CD4-positive, CD25-positive, alpha-beta regulatory T cell (primary cell): ENCODE measurements around the gene ATP2B2. TPM values are rescaled to one million over a fixed set of nuclear protein-coding genes. Genes with fewer than 3 reads are reported as not detected.

ENCODE experiments used
- ATAC-seq, 2 donors: fragments of 150-1000 bp; cut with Tn5 transposase; one replicate each; pipeline ENCODE4 v1.10.0; 2021; ENCODE audit warnings: low read depth in 2 of 2, moderate number of reproducible peaks in 2 of 2, moderate library complexity in 1 of 2
- DNase-seq, 3 donors: peaks; one replicate each; pipeline versions ENCODE4 v3.0.0 to v3.0.0-alpha.2; 2012 to 2022; ENCODE audit warnings: mixed read lengths in 1 of 3
- H3K27ac ChIP-seq: one replicate; pipeline ENCODE4 v1.7.0; 2013; ENCODE audit warnings: mild to moderate bottlenecking, low read length; ENCODE audit not compliant: insufficient read depth, poor library complexity, severe bottlenecking
- H3K27me3 ChIP-seq: one replicate; pipeline ENCODE4 v1.7.0; 2013; ENCODE audit warnings: low read length; ENCODE audit not compliant: control insufficient read depth, insufficient read depth
- H3K36me3 ChIP-seq: one replicate; pipeline ENCODE4 v1.7.0; 2013; ENCODE audit warnings: mild to moderate bottlenecking, low read length, moderate library complexity; ENCODE audit not compliant: control insufficient read depth, insufficient read depth
- H3K4me1 ChIP-seq: 2 replicates; pipeline ENCODE4 v1.7.0; 2013; ENCODE audit warnings: mild to moderate bottlenecking, low read length; ENCODE audit not compliant: insufficient read depth, control insufficient read depth, poor library complexity, severe bottlenecking
- H3K4me3 ChIP-seq: one replicate; pipeline ENCODE4 v1.7.0; 2013; ENCODE audit warnings: low read depth, mild to moderate bottlenecking, low read length, moderate library complexity
- H3K9me3 ChIP-seq, 2 experiments: 1 replicate in 1 of 2; 2 replicates in 1 of 2; pipeline ENCODE4 v1.7.0; 2013; ENCODE audit warnings: low read length in 2 of 2, mild to moderate bottlenecking in 1 of 2, moderate library complexity in 1 of 2; ENCODE audit not compliant: control insufficient read depth in 2 of 2
- H3K27ac Mint-ChIP-seq, 3 donors: one replicate each; pipeline ENCODE4 v1.8.0; 2020 to 2022; ENCODE audit warnings: mild to moderate bottlenecking in 3 of 3, mixed read lengths in 3 of 3, moderate library complexity in 2 of 3
- H3K27me3 Mint-ChIP-seq: one replicate; pipeline ENCODE4 v1.8.0; 2022; ENCODE audit warnings: mild to moderate bottlenecking, mixed read lengths
- H3K36me3 Mint-ChIP-seq: one replicate; pipeline ENCODE4 v1.8.0; 2020; ENCODE audit warnings: mixed read lengths
- H3K4me1 Mint-ChIP-seq, 4 donors: one replicate each; pipeline ENCODE4 v1.8.0; 2020 to 2022; ENCODE audit warnings: mixed read lengths in 4 of 4, mild to moderate bottlenecking in 1 of 4
- H3K4me3 Mint-ChIP-seq, 4 donors: one replicate each; pipeline ENCODE4 v1.8.0; 2020 to 2022; ENCODE audit warnings: mild to moderate bottlenecking in 4 of 4, mixed read lengths in 4 of 4, moderate library complexity in 3 of 4
- H3K9me3 Mint-ChIP-seq, 7 donors: one replicate each; pipeline ENCODE4 v1.8.0; 2020 to 2022; ENCODE audit warnings: mixed read lengths in 7 of 7, mild to moderate bottlenecking in 3 of 7, moderate library complexity in 2 of 7
- polyA plus RNA-seq, 4 donors: library from polyadenylated mRNA; unstranded; fragments of 300-500 nt; fragmentation: Illumina TruSeq; gene quantifications; one replicate each; pipeline ENCODE4 v1.2.3, GENCODE V29; 2021
- total RNA-seq: library from RNA; stranded (reverse); gene quantifications from one replicate; pipeline ENCODE4 v1.2.3, GENCODE V29; 2022

Gene ATP2B2
- total and polyA plus RNA-seq, 5 donors from 2014 or later: 0.13 TPM; not detected in 4

DNA sequence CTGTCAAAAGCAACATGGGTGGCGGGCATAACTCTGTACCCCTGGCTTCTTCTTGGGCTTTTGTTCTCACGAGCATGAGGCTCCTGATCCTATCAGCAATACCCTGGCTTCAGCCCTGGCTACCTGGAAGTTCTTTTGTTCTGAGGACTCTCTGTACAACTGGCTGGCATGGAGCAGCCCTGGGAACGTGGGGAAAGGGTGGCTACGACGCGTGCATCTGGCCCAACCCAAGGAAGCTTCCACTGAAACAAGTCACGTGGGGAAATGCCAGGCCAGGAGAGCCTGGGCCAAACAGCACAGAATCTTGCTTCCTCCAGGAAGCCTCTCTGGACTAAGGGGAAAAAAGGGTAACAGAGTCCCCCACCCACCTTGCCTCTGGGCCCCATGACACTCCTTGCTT, 22.7 kb upstream of the ATP2B2 start:
- H3K27ac Mint-ChIP-seq: no peak overlapping the region
- Histone ChIP-seq H3K27me3 (peaks cover 3% of the 10 kb centered on the region), H3K27ac (no peak overlapping the region), H3K4me1 (no peaks in the 10 kb centered on the region), H3K4me3 (no peak overlapping the region), H3K9me3 (no peaks in the 10 kb centered on the region), H3K36me3 (no peaks in the 10 kb centered on the region)
- peaks cover 28% of the 10 kb centered on the region for H3K27me3 Mint-ChIP-seq
- H3K9me3 Mint-ChIP-seq: no peaks in the 10 kb centered on the region
- ATAC-seq: no peak
- no peak for DNase-seq
- no peaks in the 10 kb centered on the region for H3K36me3 Mint-ChIP-seq
- no peak overlapping the region for H3K4me3 Mint-ChIP-seq
- no peaks in the 10 kb centered on the region for H3K4me1 Mint-ChIP-seq

DNA sequence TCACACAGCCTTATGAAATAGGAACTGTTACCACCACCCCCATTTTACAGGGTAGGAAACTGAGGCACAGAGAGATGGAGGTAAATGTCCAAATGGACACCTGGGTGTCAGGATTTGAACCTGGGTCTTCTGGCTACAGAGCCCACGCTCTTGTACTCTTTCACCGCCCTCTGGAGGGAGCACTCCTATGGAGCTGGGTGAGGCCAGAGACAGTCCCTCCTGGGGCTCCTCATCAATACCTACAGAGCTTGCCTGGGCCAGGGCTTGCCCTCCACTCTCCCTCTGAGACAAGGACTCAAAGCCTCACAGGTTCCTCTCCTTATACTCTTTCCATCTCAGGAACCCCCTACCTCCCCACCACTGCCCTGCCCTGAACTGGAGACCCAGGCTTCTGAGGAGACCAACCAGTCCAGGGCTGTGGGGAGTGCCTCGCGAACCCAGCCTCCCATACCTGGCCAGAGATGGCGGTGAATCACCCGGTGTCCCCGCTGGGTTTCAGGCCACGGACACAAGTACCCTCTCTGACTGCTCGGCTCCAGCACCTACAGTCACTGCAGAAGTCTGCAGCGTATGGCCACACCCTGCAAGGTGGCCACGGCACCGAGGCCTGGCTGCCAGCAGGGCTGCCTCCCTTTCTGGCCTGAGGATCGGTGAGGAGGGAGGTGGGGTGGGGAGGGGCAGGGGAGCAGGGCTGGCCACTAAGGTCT, 22.1 kb upstream of the ATP2B2 start:
- Mint-ChIP-seq H3K27me3 (peaks cover 24% of the 10 kb centered on the region), H3K4me3 (no peak overlapping the region)

DNA sequence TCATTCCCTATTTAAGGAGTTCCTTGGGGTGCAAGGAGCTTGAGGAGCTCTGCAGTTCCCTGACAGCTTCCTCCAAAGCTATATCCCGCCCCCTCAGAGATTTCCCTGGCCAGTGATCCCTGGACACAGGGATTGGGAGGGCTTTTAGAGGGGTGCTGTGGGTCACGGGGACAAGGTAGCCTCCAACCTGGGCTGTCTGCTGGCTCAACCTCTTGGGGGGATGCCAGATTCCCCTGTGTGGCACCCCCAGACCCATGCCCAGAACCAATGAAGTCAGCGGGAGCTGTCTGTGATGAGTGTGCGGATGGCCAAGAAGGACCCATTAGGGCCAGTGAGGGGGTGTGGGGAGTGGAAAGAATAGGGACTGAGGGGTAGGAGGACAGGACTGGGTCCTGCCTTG, 21.0 kb upstream of the ATP2B2 start:
- ATAC-seq (no peak), DNase-seq (no peak)
- Histone ChIP-seq H3K27me3 (peaks cover 6% of the 10 kb centered on the region), H3K9me3 (no peaks in the 10 kb centered on the region), H3K4me3 (no peak overlapping the region), H3K4me1 (no peaks in the 10 kb centered on the region), H3K36me3 (no peaks in the 10 kb centered on the region), H3K27ac (no peak overlapping the region)
- no peaks in the 10 kb centered on the region for H3K4me1 Mint-ChIP-seq
- H3K36me3 Mint-ChIP-seq: no peaks in the 10 kb centered on the region
- peaks cover 26% of the 10 kb centered on the region for H3K27me3 Mint-ChIP-seq
- H3K9me3 Mint-ChIP-seq: no peaks in the 10 kb centered on the region
- no peak overlapping the region for H3K4me3 Mint-ChIP-seq
- no peak overlapping the region for H3K27ac Mint-ChIP-seq

More for the DNA sequence above, 22.1 kb upstream of the ATP2B2 start:
- ATAC-seq: no peak
- DNase-seq: no peak
- no peaks in the 10 kb centered on the region for H3K36me3 ChIP-seq
- H3K9me3 Mint-ChIP-seq: no peaks in the 10 kb centered on the region
- H3K27ac Mint-ChIP-seq: no peak overlapping the region
- H3K27ac ChIP-seq: no peak overlapping the region
- H3K9me3 ChIP-seq: no peaks in the 10 kb centered on the region
- H3K36me3 Mint-ChIP-seq: no peaks in the 10 kb centered on the region
- H3K4me1 ChIP-seq: no peaks in the 10 kb centered on the region
- no peaks in the 10 kb centered on the region for H3K4me1 Mint-ChIP-seq
- H3K4me3 ChIP-seq: no peak overlapping the region
- peaks cover 6% of the 10 kb centered on the region for H3K27me3 ChIP-seq

DNA sequence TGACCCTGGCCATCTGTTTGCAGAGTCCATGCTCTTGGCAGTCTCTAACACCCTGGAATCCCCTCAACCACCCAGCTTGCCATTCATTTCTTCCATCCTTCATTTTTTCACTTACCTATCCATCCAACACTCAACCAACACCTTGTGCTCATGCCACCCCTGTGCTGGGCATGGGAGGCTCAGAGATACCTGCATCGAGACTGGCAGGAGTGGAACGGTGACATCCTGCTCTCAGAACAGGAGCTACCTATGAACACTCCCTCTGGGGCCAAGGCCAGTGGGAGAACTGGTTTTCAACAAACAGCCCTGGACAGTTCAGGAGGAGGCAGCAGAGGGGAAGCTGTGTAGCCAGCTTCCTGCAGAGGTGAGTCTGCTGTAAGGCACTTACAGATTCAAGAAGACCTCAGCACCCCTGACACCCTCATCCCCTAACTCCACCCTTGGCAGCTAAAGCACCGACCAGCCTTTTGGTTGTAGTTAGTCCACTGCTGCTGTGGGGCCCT, 19.5 kb upstream of the ATP2B2 start:
- Mint-ChIP-seq H3K9me3 (no peaks in the 10 kb centered on the region), H3K27me3 (peaks cover 32% of the 10 kb centered on the region), H3K27ac (peak overlapping the region in 1 of 3 donors; percentile 10), H3K36me3 (no peaks in the 10 kb centered on the region), H3K4me1 (no peaks in the 10 kb centered on the region), H3K4me3 (no peak overlapping the region)
- Histone ChIP-seq H3K4me1 (no peaks in the 10 kb centered on the region), H3K4me3 (no peak overlapping the region), H3K36me3 (no peaks in the 10 kb centered on the region), H3K27me3 (peaks cover 6% of the 10 kb centered on the region), H3K27ac (no peak overlapping the region), H3K9me3 (no peaks in the 10 kb centered on the region)
- no peak for ATAC-seq
- no peak for DNase-seq

DNA sequence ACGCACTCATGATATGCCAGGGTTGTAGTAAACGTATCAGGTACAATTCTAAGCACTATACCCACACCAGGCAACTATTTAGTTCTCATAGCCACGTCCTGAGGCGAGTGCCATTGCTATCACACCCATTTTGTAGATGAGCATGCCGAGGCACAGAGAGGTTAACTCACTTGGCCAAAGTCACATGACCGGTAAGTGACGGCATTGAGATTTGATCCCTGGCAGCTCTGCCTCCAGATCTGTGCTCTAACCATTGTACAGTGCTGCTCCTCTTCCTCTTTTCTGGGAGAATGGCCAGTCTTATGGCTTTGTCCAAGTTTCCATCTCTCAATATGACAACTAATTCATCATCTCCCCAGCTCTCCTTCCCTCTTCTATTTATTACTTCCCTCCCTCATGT, 18.9 kb upstream of the ATP2B2 start:
- H3K4me3 Mint-ChIP-seq: no peak overlapping the region
- no peaks in the 10 kb centered on the region for H3K36me3 Mint-ChIP-seq
- no peak for DNase-seq

DNA sequence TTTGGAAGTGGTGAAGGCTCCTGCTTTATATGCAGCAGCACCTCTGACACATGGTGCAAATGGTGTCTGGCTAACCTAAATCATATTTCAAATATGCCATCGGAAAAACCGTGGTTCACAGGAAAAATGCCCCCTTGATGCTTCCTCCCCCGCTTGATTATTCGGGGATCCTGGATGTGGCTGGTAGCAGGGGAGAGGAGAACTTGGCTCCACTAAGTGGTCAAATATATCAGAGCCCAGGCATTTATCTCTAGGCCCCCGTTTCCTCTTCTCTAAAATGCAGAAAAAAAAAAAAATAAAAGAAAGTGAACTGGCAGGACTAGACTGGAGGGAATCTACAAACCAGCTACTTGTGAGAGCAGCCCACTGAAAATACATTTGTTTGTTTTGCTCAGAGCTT, 18.2 kb upstream of the ATP2B2 start:
- Mint-ChIP-seq H3K27me3 (peaks cover 34% of the 10 kb centered on the region), H3K27ac (no peak overlapping the region), H3K36me3 (no peaks in the 10 kb centered on the region), H3K4me1 (no peaks in the 10 kb centered on the region), H3K9me3 (no peaks in the 10 kb centered on the region), H3K4me3 (no peak overlapping the region)
- Histone ChIP-seq H3K4me3 (no peak overlapping the region), H3K36me3 (no peaks in the 10 kb centered on the region), H3K9me3 (no peaks in the 10 kb centered on the region), H3K27ac (no peak overlapping the region), H3K4me1 (no peaks in the 10 kb centered on the region), H3K27me3 (peaks cover 6% of the 10 kb centered on the region)
- ATAC-seq (no peak), DNase-seq (no peak)

More for the DNA sequence above, 18.9 kb upstream of the ATP2B2 start:
- Histone ChIP-seq H3K27ac (no peak overlapping the region), H3K4me1 (no peaks in the 10 kb centered on the region), H3K9me3 (no peaks in the 10 kb centered on the region), H3K36me3 (no peaks in the 10 kb centered on the region), H3K27me3 (peaks cover 6% of the 10 kb centered on the region), H3K4me3 (no peak overlapping the region)
- Mint-ChIP-seq H3K9me3 (no peaks in the 10 kb centered on the region), H3K4me1 (no peaks in the 10 kb centered on the region), H3K27me3 (peaks cover 32% of the 10 kb centered on the region), H3K27ac (no peak overlapping the region)
- ATAC-seq: no peak

DNA sequence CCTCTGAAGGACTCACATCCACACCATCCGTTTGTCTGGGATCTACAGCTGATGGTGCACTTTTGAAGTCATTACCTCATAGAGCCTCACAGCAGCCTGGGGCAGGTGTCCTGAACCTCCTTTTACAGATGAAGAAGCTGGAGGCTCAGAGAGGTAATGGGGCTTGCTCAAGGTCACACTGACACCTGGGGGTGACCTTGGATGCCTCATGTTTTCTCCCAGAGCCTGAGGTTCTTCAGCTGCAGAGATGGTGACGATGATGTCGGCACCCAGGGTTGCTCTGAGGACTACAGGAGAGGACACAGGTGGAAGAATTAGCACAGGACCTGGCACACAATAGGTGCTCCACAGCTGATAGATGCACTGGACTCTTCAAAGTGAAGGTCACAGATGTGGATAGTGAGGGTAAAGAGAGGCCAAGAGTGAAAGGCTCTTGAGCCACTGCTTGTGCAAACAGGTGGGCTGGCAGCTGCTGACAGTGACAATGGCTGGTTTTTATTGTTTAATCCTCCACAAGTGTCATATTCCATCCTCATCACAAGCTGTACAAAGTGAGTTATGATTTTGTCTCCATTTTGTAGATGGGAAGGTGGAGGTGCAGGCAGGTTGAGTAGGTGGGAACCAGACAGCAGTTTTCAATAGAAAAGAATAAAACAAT, 17.4 kb upstream of the ATP2B2 start:
- ATAC-seq (no peak), DNase-seq (peak in 2 of 3 donors; percentile 8 to 15)
- Mint-ChIP-seq H3K4me1 (no peaks in the 10 kb centered on the region), H3K9me3 (no peaks in the 10 kb centered on the region), H3K4me3 (no peak overlapping the region), H3K27ac (peak overlapping the region in 1 of 3 donors; percentile 79), H3K36me3 (no peaks in the 10 kb centered on the region), H3K27me3 (peaks cover 37% of the 10 kb centered on the region)
- no peaks in the 10 kb centered on the region for H3K36me3 ChIP-seq
- H3K27ac ChIP-seq: no peak overlapping the region
- H3K27me3 ChIP-seq: peaks cover 6% of the 10 kb centered on the region
- no peaks in the 10 kb centered on the region for H3K4me1 ChIP-seq
- no peaks in the 10 kb centered on the region for H3K9me3 ChIP-seq
- H3K4me3 ChIP-seq: no peak overlapping the region
